Measurements from ENCODE around the gene KDM8. TPM values are rescaled to one million over a fixed set of nuclear protein-coding genes. Genes with fewer than 3 reads are reported as not detected.
"Not testable (repeated sequence)": the region's sequence is repeated elsewhere in the genome, so short reads cannot be mapped to it uniquely, and the experiment has no call there.

The KDM8 gene
- total RNA-seq, 1 experiment from 2014 or later: 5.3 TPM

GRCh38 chr16:27205423-27206065, 2.2 kb downstream of the KDM8 start:
- ATAC-seq (no peak), DNase-seq (ENCODE audit: low read depth, low spot score) (no peak)
- Histone ChIP-seq H3K4me2 (ENCODE audit: low read length) (peak overlapping the region; percentile 88), H2AFZ (ENCODE audit: low read depth, low read length, poor library complexity, severe bottlenecking) (no peak overlapping the region), H3K9me3 (ENCODE audit: control insufficient read depth in 1 of 2, insufficient read depth in 1 of 2, low read depth in 1 of 2, low read length in 2 of 2) (no peaks in the 10 kb centered on the region), H3K36me3 (ENCODE audit: control insufficient read depth in 1 of 2, insufficient read depth in 2 of 2, low read length in 2 of 2) (no peaks in the 10 kb centered on the region), H3K9me2 (ENCODE audit: insufficient read depth) (no peaks in the 10 kb centered on the region), H3K27me3 (ENCODE audit: insufficient read depth, low read length) (no peaks in the 10 kb centered on the region), H3K79me2 (ENCODE audit: insufficient read depth, low read length) (no peaks in the 10 kb centered on the region), H3K27ac (ENCODE audit: low read depth, low read length) (no peak overlapping the region), H4K20me1 (ENCODE audit: insufficient read depth) (no peaks in the 10 kb centered on the region), H3K4me1 (ENCODE audit: control insufficient read depth in 1 of 2, insufficient read depth in 2 of 2, low read length in 2 of 2) (peaks cover 20 to 26% of the 10 kb centered on the region in 2 experiments), H3K9ac (ENCODE audit: low read length) (no peak overlapping the region), H3K4me3 (replicated peaks in 1 of 2; ENCODE audit: low read depth in 1 of 2, low read length in 2 of 2) (no peak overlapping the region)
- 0 out of 6 replicates have a peak, but pooled peaks of 1 of the 3 experiments have one; percentile 18 for TF ChIP-seq CTCF (IDR thresholded peaks at IDR 0.05 in 2 of 3, conservative IDR thresholded peaks at IDR 0.05 in 1 of 3; ENCODE audit: borderline replicate concordance in 1 of 3, insufficient read depth in 1 of 3, low read depth in 2 of 3, low read length in 2 of 3)
- no peak for TF ChIP-seq ZNF274 (IDR thresholded peaks at IDR 0.05; ENCODE audit: low read depth, low read length)
- ChIA-PET RAD21 (ENCODE audit: low non-redundant PET in 1 of 2, low total read pairs in 2 of 2, uncharacterized antibody in 2 of 2, unreplicated experiment in 2 of 2) (no interaction called here), POLR2A (no interaction called here), CTCF (interaction anchor here (1.0 to 1.6 kb wide), 2 partner anchors 30 to 162 kb away, joined by 4 read pairs; no protein-coding TSS in a partner anchor)
- intact Hi-C loops (cut with micrococcal nuclease): no loop called here
- no TSS peak for BruUV-seq (replicated peaks)

GRCh38 chr16:27207121-27207520, 3.8 kb downstream of the KDM8 start:
- H3K27ac ChIP-seq (ENCODE audit: low read depth, low read length); H2AFZ ChIP-seq (ENCODE audit: low read depth, low read length, poor library complexity, severe bottlenecking); H3K9ac ChIP-seq (ENCODE audit: low read length); CTCF ChIA-PET; H3K36me3 ChIP-seq (ENCODE audit: control insufficient read depth in 1 of 2, insufficient read depth in 2 of 2, low read length in 2 of 2); ATAC-seq; H3K4me3 ChIP-seq (replicated peaks in 1 of 2; ENCODE audit: low read depth in 1 of 2, low read length in 2 of 2); intact Hi-C loops (cut with micrococcal nuclease); H3K9me2 ChIP-seq (ENCODE audit: insufficient read depth); H3K27me3 ChIP-seq (ENCODE audit: insufficient read depth, low read length); H3K4me2 ChIP-seq (ENCODE audit: low read length); RAD21 ChIA-PET (ENCODE audit: low non-redundant PET in 1 of 2, low total read pairs in 2 of 2, uncharacterized antibody in 2 of 2, unreplicated experiment in 2 of 2); H3K9me3 ChIP-seq (ENCODE audit: control insufficient read depth in 1 of 2, insufficient read depth in 1 of 2, low read depth in 1 of 2, low read length in 2 of 2); POLR2A ChIA-PET; DNase-seq (ENCODE audit: low read depth, low spot score); H4K20me1 ChIP-seq (ENCODE audit: insufficient read depth); BruUV-seq (replicated peaks); H3K79me2 ChIP-seq (ENCODE audit: insufficient read depth, low read length): not testable (repeated sequence)
- peaks cover 20 to 26% of the 10 kb centered on the region in 2 experiments for H3K4me1 ChIP-seq (ENCODE audit: control insufficient read depth in 1 of 2, insufficient read depth in 2 of 2, low read length in 2 of 2)

Measured in HCT116 (cell line).